ENCODE data around the gene ODAPH.

The ODAPH gene

DNA sequence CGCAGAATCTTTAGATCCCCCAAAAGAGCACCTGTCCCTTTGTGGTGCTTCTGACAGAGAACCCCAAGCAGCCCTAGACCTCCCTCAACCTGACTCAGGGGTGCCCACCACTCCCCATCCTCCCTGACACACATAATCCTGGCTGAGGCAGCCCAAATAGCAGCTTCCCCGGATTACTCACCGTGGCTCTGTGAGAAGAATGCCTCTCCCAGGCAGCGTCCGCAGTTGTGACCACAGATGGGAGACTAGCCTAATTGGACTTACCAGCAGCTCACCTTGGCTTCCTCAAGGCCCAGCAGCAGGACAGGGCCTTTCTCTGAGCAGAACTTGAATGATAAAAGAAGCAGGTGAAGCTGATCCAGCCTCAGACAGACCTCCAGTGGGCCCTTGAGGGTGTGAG lies 10.3 kb upstream of the ODAPH start:
- DNase-seq = no peak

DNA sequence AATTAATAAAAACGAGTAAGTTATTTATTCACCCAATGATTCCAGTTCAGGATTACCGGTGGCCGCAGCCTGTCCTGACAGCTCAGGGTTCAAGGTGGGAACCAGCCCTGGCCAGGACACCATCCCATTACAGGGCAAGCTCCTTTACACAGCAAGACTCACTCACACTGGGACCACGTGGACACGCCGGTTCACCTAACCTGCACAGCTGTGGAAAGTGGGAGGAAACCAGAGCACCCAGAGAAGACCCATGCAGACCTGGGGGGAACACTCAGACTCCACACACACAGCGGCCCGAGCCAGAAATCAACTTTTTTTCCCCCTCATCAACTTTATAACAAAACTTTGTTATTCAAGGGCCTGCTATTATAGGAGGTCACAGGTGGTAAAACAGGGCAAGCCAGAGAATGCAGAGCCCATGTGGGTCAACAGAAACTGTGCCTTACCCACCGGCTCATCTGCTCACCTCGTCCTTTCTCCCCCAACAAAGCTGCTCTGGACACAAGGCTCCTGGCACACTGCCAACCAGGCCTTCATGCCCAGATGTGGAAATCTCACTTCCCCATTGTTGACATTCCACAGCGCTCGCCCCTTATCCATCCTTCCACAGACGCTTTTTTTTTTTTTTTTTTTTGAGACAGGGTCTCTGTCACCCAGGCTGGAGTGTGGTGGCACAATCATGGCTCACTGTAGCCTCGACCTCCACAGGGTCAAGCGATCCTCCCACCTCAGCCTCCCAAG lies 8.0 kb upstream of the ODAPH start:
- no peak for DNase-seq

DNA sequence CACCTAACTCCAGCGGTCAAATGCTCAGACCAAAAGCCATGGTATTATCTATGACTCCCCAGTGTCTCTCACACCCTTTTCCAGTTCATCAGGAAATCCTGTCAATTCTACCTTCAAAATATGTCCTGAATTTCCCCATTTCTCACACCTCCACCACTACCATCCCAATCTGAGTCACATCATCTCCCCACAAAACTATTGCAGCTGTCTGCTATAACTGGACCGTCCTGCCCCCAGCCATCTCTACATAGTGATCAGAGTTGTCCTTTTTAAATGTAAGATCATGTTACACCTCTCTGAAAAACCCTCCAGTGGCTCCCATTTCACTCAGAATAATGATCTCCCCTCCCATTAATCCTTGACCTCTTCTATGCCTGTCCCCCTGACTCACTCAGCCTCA lies 6.8 kb upstream of the ODAPH start:
- no peak for DNase-seq

DNA sequence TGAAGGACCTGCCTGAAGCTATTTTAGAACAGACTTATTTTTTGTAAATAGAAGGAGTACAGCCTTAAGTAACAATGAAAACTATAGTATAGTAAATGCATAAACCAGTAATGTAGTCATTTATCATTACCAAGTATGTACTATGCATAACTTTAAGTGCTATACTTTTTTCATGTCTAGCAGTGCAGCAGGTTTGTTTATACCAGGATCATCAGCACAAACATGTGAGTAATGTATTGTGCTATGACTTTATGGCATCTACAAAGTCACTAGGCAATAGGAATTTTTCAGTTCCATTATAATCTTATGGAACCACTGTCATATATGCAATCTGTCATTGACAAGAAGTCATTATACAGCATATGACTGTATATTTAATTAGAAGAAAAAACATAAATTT lies 3.4 kb upstream of the ODAPH start:
- DNase-seq = no peak

DNA sequence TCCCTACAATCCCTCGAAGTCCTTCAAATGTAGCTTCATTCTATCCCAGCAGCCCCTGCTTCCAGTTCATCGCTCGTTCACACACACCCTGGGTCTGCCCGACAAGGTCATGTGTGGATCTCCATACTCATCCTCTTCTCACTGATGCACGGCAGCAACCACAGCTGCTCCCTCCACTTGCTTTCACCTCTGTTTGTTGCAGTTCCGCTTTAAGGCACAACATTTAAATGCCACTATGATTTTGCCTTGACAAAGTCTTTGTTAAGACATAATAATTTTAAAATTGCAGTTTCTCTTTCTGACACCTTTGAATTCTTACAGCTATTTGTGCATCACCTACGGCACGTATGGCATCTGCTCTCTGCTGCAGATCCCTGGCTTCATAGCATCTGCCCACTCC lies 1.8 kb downstream of the ODAPH start:
- no peak for DNase-seq

DNA sequence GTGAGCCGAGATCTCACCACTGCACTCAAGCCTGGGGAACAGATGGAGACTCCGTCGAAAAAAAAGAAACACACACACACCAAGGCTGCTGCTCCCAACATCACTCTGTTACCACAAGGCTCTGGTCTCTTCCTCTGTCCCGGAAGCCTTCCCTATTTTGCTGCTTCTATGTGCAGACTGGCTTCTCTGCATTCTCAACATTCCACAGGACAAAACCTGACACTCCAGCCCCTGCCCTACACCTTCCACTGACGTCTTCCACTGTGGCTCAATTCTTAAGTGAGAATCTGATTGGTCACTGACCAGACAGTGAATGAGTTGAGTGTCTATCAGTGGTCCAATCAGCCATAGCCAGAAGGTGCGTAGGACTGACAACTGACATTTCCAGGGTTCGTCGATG lies 5.9 kb downstream of the ODAPH start:
- no peak for DNase-seq

DNA sequence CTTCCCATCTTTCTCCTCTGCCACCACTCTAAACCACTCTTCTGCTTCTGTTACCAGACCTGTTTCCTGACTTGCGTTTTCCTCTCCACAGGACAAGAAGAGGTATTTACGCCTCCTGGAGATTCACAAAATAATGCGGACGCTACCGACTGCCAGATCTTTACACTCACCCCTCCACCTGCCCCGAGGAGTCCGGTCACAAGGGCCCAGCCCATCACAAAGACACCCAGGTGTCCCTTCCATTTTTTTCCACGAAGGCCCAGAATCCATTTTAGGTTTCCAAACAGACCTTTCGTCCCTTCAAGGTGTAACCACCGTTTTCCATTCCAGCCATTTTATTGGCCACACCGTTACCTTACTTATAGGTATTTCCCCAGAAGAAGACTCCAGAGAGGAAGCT lies 8.2 kb downstream of the ODAPH start:
- DNase-seq = no peak

DNA sequence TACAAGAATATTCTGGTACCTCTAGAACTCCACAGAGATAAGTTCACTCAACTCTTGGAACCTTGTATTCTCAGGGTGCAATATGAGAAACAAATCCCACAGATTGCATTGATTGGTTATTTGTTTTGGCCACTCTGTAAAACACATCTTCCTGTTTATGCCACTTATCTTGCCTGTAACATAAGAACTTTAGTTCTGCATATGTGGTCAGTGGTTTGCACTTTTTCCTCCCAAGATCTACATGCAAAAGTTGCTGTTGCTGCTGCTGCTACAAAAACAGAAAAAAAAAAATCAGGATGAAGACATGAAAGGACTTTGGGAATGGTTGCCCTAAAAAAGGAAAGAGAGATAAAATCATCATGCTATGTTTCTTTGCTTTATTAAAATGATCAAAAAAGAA lies 9.6 kb downstream of the ODAPH start:
- no peak for DNase-seq

DNA sequence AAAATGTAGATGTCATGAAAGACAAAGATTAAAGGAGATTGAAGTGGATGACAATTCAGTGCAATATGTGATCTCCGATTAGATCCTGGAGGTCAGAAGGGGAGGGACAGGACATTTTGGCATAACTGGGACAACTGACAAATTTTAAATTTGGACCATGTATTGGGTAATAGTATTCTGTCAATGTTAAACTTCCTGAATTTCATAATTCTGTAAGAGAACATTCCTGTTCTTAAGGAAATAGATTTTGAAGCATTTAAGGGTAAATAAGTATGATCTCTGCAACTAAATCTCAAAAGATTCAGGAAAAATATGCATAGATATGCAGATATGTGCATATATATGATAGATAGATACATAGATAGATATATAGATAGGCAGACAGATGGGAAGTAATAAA lies 11.0 kb downstream of the ODAPH start:
- DNase-seq = no peak

DNA sequence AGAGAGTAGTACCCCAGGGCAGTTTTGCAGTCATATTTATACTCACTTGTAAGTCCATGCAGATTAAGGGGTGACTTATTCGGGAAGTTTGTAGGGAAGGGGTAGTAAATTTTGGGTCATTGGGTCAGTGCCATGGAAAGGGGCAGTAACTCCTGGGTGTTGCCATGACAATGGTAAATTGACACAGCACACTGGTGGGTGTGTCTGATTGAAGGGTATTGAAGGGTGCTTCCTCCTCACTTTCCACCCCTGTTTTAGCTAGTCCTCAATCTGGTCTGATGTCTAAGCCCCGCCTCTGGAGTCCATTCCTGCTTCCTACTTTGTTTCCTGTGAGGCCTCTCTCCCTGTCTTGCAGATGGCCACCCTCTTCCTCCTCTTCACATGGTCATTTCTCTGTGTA lies 11.9 kb downstream of the ODAPH start:
- no peak for DNase-seq

DNA sequence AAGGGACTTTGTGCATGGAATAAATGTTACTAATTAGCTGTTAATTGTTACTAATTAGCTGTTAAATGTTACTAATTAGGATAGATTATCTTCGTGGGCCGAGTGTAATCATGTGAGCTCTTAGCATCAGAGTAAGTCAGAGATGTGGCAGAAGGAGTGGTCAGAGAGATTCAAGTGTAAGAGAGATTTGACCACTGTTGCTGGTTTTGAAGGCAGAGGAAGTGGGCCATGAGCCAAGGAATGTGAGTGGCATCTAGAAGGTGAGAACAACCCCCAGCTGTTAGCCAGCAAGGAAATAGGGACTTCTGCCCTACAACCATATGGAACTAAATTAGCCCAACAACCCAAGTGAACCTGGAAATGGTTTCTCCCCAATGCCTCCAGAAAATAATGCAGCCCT lies 28.2 kb downstream of the ODAPH start:
- no peak for DNase-seq

DNA sequence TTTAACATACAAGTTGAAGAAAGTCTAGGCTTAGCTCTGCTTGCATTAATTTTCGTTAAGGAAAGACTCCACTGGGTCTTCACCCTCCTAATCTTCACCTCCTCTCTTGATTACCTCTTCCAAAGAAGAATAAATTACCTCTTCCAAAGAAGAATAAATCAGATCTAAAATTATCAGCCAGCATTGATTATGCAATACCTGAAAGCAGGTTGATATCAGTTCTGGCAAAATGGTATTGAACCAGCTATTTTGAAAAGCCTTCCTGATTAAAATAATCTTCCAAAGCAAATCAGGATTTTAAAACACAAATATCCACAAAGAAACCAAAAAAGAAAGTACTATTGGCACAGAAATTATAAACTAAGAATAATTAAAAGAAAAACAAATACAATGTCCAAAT lies 37.5 kb downstream of the ODAPH start:
- DNase-seq = no peak

DNA sequence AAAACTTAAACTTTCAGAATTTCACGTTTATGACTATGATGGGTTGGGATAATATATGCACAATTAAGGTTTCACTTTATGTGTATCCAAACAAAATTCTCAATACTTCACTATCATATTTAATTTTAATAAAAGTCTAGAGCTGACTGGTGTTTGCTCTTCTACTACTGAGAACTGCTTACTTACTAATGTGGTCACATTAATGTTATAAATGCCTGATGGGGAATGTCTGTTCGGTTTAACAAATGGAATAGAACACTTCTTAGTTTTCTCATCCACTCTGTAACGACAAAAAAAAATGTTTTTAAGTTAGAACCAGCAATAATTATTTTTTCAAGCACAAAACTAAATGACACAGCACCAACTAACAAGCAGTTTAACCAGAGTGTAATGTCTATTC lies 40.2 kb downstream of the ODAPH start:
- no peak for DNase-seq

DNA sequence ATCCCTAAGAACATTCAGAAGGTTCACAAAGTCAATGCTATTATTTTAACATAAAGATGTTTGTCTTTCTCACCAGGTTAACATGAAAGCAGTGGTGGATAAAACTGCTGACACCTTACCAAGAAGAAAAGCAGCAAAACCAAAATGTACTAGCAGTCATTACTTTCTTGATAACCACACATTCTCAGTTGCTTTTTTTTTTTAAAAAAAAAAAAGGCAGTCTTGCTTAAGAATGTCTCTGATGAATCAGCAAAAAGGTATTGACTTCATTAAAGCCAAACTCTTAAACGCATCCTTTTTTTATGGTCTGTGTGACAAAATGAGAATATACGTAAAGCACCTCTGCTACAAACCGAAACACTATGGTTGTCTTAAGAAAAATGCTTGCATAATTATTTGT lies 42.5 kb downstream of the ODAPH start:
- DNase-seq = no peak

DNA sequence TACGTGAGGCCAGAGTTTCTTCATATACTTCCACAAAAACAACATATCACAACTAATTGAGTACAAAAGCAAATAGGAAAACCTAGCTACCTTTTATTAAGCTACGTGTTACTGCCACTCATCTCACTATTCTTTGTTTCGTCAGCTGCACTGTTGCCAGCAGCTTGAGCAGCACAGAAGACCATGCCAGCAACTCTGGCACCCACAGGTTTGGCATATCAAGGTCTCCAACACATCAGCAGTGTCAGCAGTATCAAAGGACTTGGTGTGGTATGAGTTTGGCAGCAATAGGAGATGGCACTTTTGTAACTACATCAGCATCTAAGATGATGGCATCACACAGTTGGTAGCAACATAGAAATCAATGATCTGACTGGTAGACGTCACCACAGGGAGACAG lies 43.8 kb downstream of the ODAPH start:
- DNase-seq = no peak

DNA sequence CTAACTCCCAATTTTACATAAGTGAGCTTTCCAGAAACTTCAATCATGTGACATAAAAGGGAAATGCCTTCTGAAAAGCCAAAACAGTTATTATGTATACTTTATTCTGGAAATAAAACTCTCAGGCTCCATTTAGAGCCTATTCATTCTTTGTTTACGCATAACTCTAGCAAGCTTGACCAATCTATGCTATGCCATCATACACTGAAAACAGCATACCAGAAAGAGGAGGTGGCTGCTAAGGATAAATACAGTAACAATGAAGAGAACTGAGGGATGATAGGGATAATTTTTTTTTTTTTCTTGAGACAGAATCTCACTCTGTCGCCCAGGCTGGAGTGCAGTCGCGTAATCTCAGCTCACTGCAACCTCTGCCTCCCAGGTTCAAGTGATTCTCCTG lies 50.1 kb downstream of the ODAPH start:
- no peak for DNase-seq

DNA sequence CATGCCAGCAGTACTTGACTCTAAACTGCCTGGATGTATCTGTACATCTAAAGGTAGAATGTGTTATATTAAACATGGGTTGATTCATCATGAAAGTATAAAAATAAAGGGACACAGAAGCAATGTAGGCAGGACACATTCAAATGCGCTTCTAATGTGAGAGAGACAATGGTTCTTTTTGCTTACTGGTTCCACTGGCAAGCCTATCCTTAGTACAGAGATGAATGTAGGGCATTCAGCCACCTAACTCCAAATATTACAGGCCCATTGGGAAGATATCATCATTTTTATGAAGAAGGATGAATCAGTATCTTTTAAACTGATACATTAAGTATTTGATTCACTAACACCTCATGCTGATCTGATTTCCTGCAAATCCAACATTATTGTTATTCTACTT lies 56.4 kb downstream of the ODAPH start:
- no peak for DNase-seq

Data from stimulated activated CD4-positive, alpha-beta T cell treated with anti-CD3 and anti-CD28 coated beads, Interleukin-4, amount 100 ng/mL, for 1 hour (primary cell).